GM12878 (cell line): ENCODE results near the gene CCDC97. TPM values are rescaled to one million over a fixed set of nuclear protein-coding genes. Genes with fewer than 3 reads are reported as not detected.

Experiments
- ATAC-seq: fragments of 200-7000 bp; cut with Tn5 transposase; 3 replicates; pipeline ENCODE4 v1.9.1; 2020; ENCODE audit warnings: mild to moderate bottlenecking, moderate library complexity
- BruUV-seq: library from RNA; stranded (reverse); fragments of 400-500 nt; replicated peaks from 2 replicates; lab custom pipeline; 2021; lab: Mats Ljungman, UMichigan
- CTCF ChIA-PET: fragments of 300-600 bp; sonication (Branson Sonifier 250); formaldehyde crosslinking; extraction: SDS; loops from one replicate; lab custom pipeline; 2021; ENCODE audit warnings: inconsistent platforms; lab: Yijun Ruan, JAX
- POLR2A ChIA-PET: fragments of 350-600 bp; formaldehyde crosslinking; extraction: SDS; loops from one replicate; lab custom pipeline; 2021; ENCODE audit warnings: inconsistent platforms; lab: Charles Lee
- RAD21 ChIA-PET: fragments of 300-600 bp; sonication (Branson Sonifier 250); formaldehyde crosslinking; loops from one replicate; lab custom pipeline; 2023; ENCODE audit warnings: antibody characterized with exemption; ENCODE audit not compliant: unreplicated experiment; lab: Charles Lee
- SMC1A ChIA-PET: fragments of 300-600 bp; sonication (Branson Sonifier 250); formaldehyde crosslinking; loops from one replicate; lab custom pipeline; 2023; ENCODE audit not compliant: unreplicated experiment, uncharacterized antibody; lab: Charles Lee
- DNase-seq: peaks from one replicate; pipeline ENCODE4 v3.0.0-alpha.2; 2011; ENCODE audit warnings: low read depth, low spot score
- FAIRE-seq: peaks from 3 replicates; lab custom pipeline; 2011; peaks lifted over from hg19 to GRCh38; lab: Jason Lieb, UNC
- H2AFZ ChIP-seq: 2 replicates; pipeline ENCODE4 v1.6.0; 2011; ENCODE audit warnings: low read depth, low read length, control low read depth; ENCODE audit not compliant: control insufficient read depth
- H3K27ac ChIP-seq: 2 replicates; pipeline ENCODE4 v1.5.1; 2011; ENCODE audit warnings: control low read depth; ENCODE audit not compliant: control insufficient read depth, insufficient read depth
- H3K27me3 ChIP-seq, 2 experiments: replicated peaks in 1 of 2; 2 replicates each; pipeline versions ENCODE4 v1.6.0 to v1.6.1; 2011; ENCODE audit warnings: low read length in 1 of 2; ENCODE audit not compliant: control insufficient read depth in 2 of 2, insufficient read depth in 2 of 2
- H3K36me3 ChIP-seq, 2 experiments: 2 replicates each; pipeline ENCODE4 v1.5.1; 2011; ENCODE audit warnings: low read length in 1 of 2; ENCODE audit not compliant: control insufficient read depth in 2 of 2, insufficient read depth in 2 of 2
- H3K4me1 ChIP-seq: 2 replicates; pipeline ENCODE4 v1.6.1; 2011; ENCODE audit warnings: mild to moderate bottlenecking, low read length, moderate library complexity, mixed read lengths; ENCODE audit not compliant: control insufficient read depth, insufficient read depth
- H3K4me2 ChIP-seq: 2 replicates; pipeline ENCODE4 v1.6.0; 2011; ENCODE audit warnings: control low read depth; ENCODE audit not compliant: control insufficient read depth, insufficient read depth
- H3K4me3 ChIP-seq: fragments of 200-600 bp; sonication (generic); 2 replicates; pipeline ENCODE4 v1.5.1; 2016
- H3K79me2 ChIP-seq: 2 replicates; pipeline ENCODE4 v1.6.0; 2011; ENCODE audit warnings: low read length; ENCODE audit not compliant: control insufficient read depth, insufficient read depth
- H3K9ac ChIP-seq: 2 replicates; pipeline ENCODE4 v1.8.0; 2011; ENCODE audit warnings: low read length, control low read depth, mixed read lengths; ENCODE audit not compliant: control insufficient read depth, insufficient read depth
- H3K9me3 ChIP-seq: replicated peaks from 3 replicates; pipeline ENCODE4 v1.5.1; 2011; ENCODE audit warnings: mild to moderate bottlenecking, low read length; ENCODE audit not compliant: control insufficient read depth, insufficient read depth
- H4K20me1 ChIP-seq: 2 replicates; pipeline ENCODE4 v1.6.0; 2011; ENCODE audit not compliant: control insufficient read depth, insufficient read depth
- ATF7 ChIP-seq: fragments of 450-650 bp; IDR thresholded peaks from 2 replicates; pipeline ENCODE4 v1.6.1; 2016; ENCODE audit warnings: low read depth, mild to moderate bottlenecking
- CBFB ChIP-seq: IDR thresholded peaks from 2 replicates; pipeline ENCODE4 v1.6.1; 2016; ENCODE audit warnings: antibody characterized with exemption, low read depth
- EP300 ChIP-seq, 2 experiments: fragments of 150-350 bp in 1 of 2; IDR thresholded peaks; 2 replicates each; pipeline ENCODE4 v1.6.1; 2011 to 2012; ENCODE audit warnings: low read depth in 2 of 2, low read length in 2 of 2, borderline replicate concordance in 1 of 2, improper control_type of control experiment in 1 of 2, inconsistent platforms in 1 of 2; ENCODE audit not compliant: control insufficient read depth in 1 of 2
- ESRRA ChIP-seq: IDR thresholded peaks from 2 replicates; pipeline ENCODE4 v1.6.1; 2012; ENCODE audit warnings: mild to moderate bottlenecking, low read length, improper control_type of control experiment
- MLLT1 ChIP-seq: fragments of 450-650 bp; IDR thresholded peaks from 2 replicates; pipeline ENCODE4 v1.6.1; 2016; ENCODE audit warnings: mild to moderate bottlenecking
- NFIC ChIP-seq: IDR thresholded peaks from 2 replicates; pipeline ENCODE4 v1.6.1; 2012; ENCODE audit warnings: low read depth, mild to moderate bottlenecking, inconsistent platforms, low read length, moderate library complexity
- NKRF ChIP-seq: fragments of 450-650 bp; conservative IDR thresholded peaks from 2 replicates; pipeline ENCODE4 v1.6.1; 2017; ENCODE audit warnings: mild to moderate bottlenecking, moderate library complexity
- PRDM15 ChIP-seq: fragments of 450-650 bp; formaldehyde crosslinking; IDR thresholded peaks from 2 replicates; pipeline ENCODE4 v1.4.0; 2020; ENCODE audit warnings: mild to moderate bottlenecking, moderate library complexity
- ZNF592 ChIP-seq: fragments of 450-650 bp; IDR thresholded peaks from 2 replicates; pipeline ENCODE4 v1.6.1; 2017; ENCODE audit warnings: mild to moderate bottlenecking, moderate library complexity
- WGBS: methylation state at CpG from one replicate; pipeline ENCODE4 v1.1.6; 2016; ENCODE audit warnings: low lambda C conversion rate; ENCODE audit not compliant: insufficient replicate concordance, insufficient coverage; ENCODE audit errors: missing lambda C conversion rate; 5-methylcytosine and 5-hydroxymethylcytosine counted together
- in situ Hi-C: fragments of 300-500 bp; cut with MboI; formaldehyde crosslinking; loops from 9 replicates; pipeline ENCODE4 v1.14.3; 2018; ENCODE audit warnings: mixed read lengths
- intact Hi-C: fragments of 100-400 bp; cut with micrococcal nuclease; formaldehyde crosslinking; loops from one replicate; pipeline ENCODE4 v1.14.2; 2022; ENCODE audit not compliant: unreplicated experiment
- polyA plus RNA-seq, 11 experiments: library from polyadenylated mRNA; depleted of rRNA in 4 of 11; unstranded in 6 of 11; stranded (reverse) in 5 of 11; fragments of >200 nt; fragmentation: Nextera tagmentation in 4 of 11; fragmentation: Illumina TruSeq in 1 of 11; extraction: Ambion mirVana in 4 of 11; extraction: Trizol in 1 of 11; gene quantifications; 1 replicate in 1 of 11; 2 replicates in 10 of 11; pipeline versions ENCODE4 v1.2.1 to v1.2.3, GENCODE V29; 2011 to 2016; ENCODE audit warnings: inconsistent platforms in 2 of 11, missing spikeins in 2 of 11, low read depth in 1 of 11
- total RNA-seq, 4 experiments: library from RNA; depleted of rRNA in 3 of 4; stranded (reverse); fragments of >200 nt in 3 of 4; fragmentation: Illumina TruSeq in 1 of 4; extraction: Trizol in 1 of 4; gene quantifications; 2 replicates each; pipeline versions ENCODE4 v1.2.1 to v1.2.3, GENCODE V29; 2013 to 2021

Gene CCDC97
- total and polyA plus RNA-seq, 10 of the 15 experiments (the other 5 are each of a cell fraction or from before 2014, with no cell fraction given), result 1.8 to 34.1 (median 18.8) TPM

GRCh38 chr19:41367848-41368301 lies 57.9 kb downstream of the CCDC97 start:
- ChIA-PET RAD21 (interaction anchor here (0.6 to 1.3 kb wide), 4 partner anchors 12 to 60 kb away, joined by 3 read pairs; no protein-coding TSS in a partner anchor), SMC1A (interaction anchor here (0.6 to 1.5 kb wide), 7 partner anchors 10 to 492 kb away, joined by 3 to 4 read pairs (median 3); partner anchors contain the start of gene RPS19), POLR2A (interaction anchor here (0.9 to 1.4 kb wide), 6 partner anchors 8 to 65 kb away, joined by 3 to 11 read pairs (median 6); partner anchors contain the start of gene TMEM91), CTCF (interaction anchor here (0.6 to 9.3 kb wide), 3 partner anchors 10 to 469 kb away, joined by 4 to 91 read pairs (median 7); partner anchors contain the start of gene TGFB1)
- in situ Hi-C loops, result no loop called here
- Histone ChIP-seq H3K27me3 (no peaks in the 10 kb centered on the region), H3K9me3 (no peaks in the 10 kb centered on the region), H3K4me3 (no peak overlapping the region), H3K4me1 (peaks cover 23% of the 10 kb centered on the region), H4K20me1 (no peaks in the 10 kb centered on the region), H3K4me2 (0 out of 2 replicates have a peak overlapping the region, but pooled peaks have one; percentile 46), H3K27ac (peak overlapping the region; percentile 45), H2AFZ (peak overlapping the region; percentile 38), H3K9ac (peak overlapping the region; percentile 26; the same call in 1 of the 2 replicates), H3K36me3 (no peaks in the 10 kb centered on the region), H3K79me2 (peaks cover 27% of the 10 kb centered on the region)
- intact Hi-C loops, result no loop called here
- ATAC-seq, result peak; percentile 61
- no peak for DNase-seq
- BruUV-seq, result no TSS peak
- FAIRE-seq, result no peak
- WGBS, result 66% methylated on average over 6 of the region's 6 CpGs
- TF ChIP-seq PRDM15 (CRISPR knock-in tag) (no peak), ESRRA (no peak), ZNF592 (no peak), NFIC (no peak), EP300 (IDR thresholded peaks at IDR 0.05; ENCODE audit: borderline replicate concordance in 1 of 2, control insufficient read depth in 1 of 2, low read depth in 2 of 2, low read length in 2 of 2) (peak in 1 of 2 experiments; percentile 40; a peak in 1 of 4 replicates), CBFB (no peak), ATF7 (peak; percentile 71), NKRF (no peak), MLLT1 (0 out of 2 replicates have a peak, but pooled peaks have one; percentile 33)
